H1 (cell line): ENCODE data around the gene UQCRQ. TPM values are rescaled to one million over a fixed set of nuclear protein-coding genes. Genes with fewer than 3 reads are reported as not detected.

ENCODE experiments used
- CTCF ChIA-PET: fragments of 300-600 bp; sonication (Branson Sonifier 250); formaldehyde crosslinking; loops from one replicate; lab custom pipeline; 2021; ENCODE audit not compliant: partially characterized antibody; lab: Charles Lee
- POLR2A ChIA-PET: fragments of 300-600 bp; sonication (Branson Sonifier 250); formaldehyde crosslinking; loops from one replicate; lab custom pipeline; 2021; ENCODE audit warnings: inconsistent platforms; ENCODE audit not compliant: partially characterized antibody; lab: Charles Lee
- DNase-seq, 2 experiments: peaks; one replicate each; pipeline versions ENCODE4 v3.0.0 to v3.0.0-alpha.2; 2010 to 2022; ENCODE audit warnings: low spot score in 2 of 2, low read depth in 1 of 2, mixed read lengths in 1 of 2
- FAIRE-seq: peaks from 2 replicates; lab custom pipeline; 2011; peaks lifted over from hg19 to GRCh38; lab: Jason Lieb, UNC
- H2AFZ ChIP-seq: 2 replicates; pipeline ENCODE4 v1.8.1; 2012; ENCODE audit warnings: low read length, inconsistent platforms
- H2AK5ac ChIP-seq: 2 replicates; pipeline ENCODE4 v1.6.1; 2013; ENCODE audit warnings: low read depth, low read length
- H2BK120ac ChIP-seq: replicated peaks from 2 replicates; pipeline ENCODE3; 2013; ENCODE audit warnings: low read depth, low read length, inconsistent platforms
- H2BK12ac ChIP-seq: 2 replicates; pipeline ENCODE4 v1.6.1; 2013; ENCODE audit warnings: low read depth, low read length
- H2BK15ac ChIP-seq: 2 replicates; pipeline ENCODE4 v1.6.1; 2013; ENCODE audit warnings: low read length
- H2BK20ac ChIP-seq: 2 replicates; pipeline ENCODE4 v1.6.1; 2013; ENCODE audit warnings: low read length
- H2BK5ac ChIP-seq: 2 replicates; pipeline ENCODE4 v1.6.1; 2013; ENCODE audit warnings: low read depth, low read length
- H3K14ac ChIP-seq: 2 replicates; pipeline ENCODE4 v1.6.1; 2013; ENCODE audit warnings: inconsistent platforms; ENCODE audit not compliant: insufficient read length
- H3K18ac ChIP-seq: 2 replicates; pipeline ENCODE4 v1.6.1; 2013; ENCODE audit warnings: low read length; ENCODE audit errors: extremely low read depth
- H3K23ac ChIP-seq: 2 replicates; pipeline ENCODE4 v1.6.1; 2013; ENCODE audit warnings: inconsistent platforms; ENCODE audit not compliant: insufficient read length
- H3K23me2 ChIP-seq: 2 replicates; pipeline ENCODE4 v1.6.1; 2013; ENCODE audit warnings: low read depth, low read length
- H3K27ac ChIP-seq: 2 replicates; pipeline ENCODE4 v1.6.1; 2011; ENCODE audit warnings: low read depth, low read length, inconsistent platforms
- H3K27me3 ChIP-seq, 4 experiments: replicated peaks in 1 of 4; 1 replicate in 1 of 4; 2 replicates in 3 of 4; pipeline versions ENCODE4 v1.6.1 to v1.8.1; 2011 to 2013; ENCODE audit warnings: low read length in 3 of 4, mild to moderate bottlenecking in 3 of 4, inconsistent platforms in 2 of 4, mixed read lengths in 2 of 4, moderate library complexity in 1 of 4; ENCODE audit not compliant: control insufficient read depth in 3 of 4, insufficient read depth in 3 of 4; ENCODE audit errors: extremely low read depth in 1 of 4
- H3K36me3 ChIP-seq, 4 experiments: 2 replicates each; pipeline versions ENCODE4 v1.6.1 to v1.8.1; 2011 to 2013; ENCODE audit warnings: mild to moderate bottlenecking in 4 of 4, low read length in 3 of 4, moderate library complexity in 2 of 4, control low read depth in 1 of 4, inconsistent platforms in 1 of 4; ENCODE audit not compliant: insufficient read depth in 4 of 4, control insufficient read depth in 2 of 4
- H3K4ac ChIP-seq: replicated peaks from 2 replicates; pipeline ENCODE3; 2013; ENCODE audit warnings: low read length, low read depth, mixed read lengths, inconsistent platforms; ENCODE audit not compliant: insufficient read length
- H3K4me1 ChIP-seq, 4 experiments: replicated peaks in 1 of 4; 1 replicate in 1 of 4; 2 replicates in 3 of 4; pipeline versions ENCODE4 v1.6.1 to v1.8.1; 2011 to 2013; ENCODE audit warnings: low read length in 3 of 4, inconsistent platforms in 2 of 4, mixed read lengths in 1 of 4; ENCODE audit not compliant: insufficient read depth in 4 of 4, control insufficient read depth in 3 of 4
- H3K4me2 ChIP-seq, 2 experiments: 2 replicates each; pipeline versions ENCODE4 v1.6.1 to v1.8.1; 2011 to 2013; ENCODE audit warnings: low read depth in 2 of 2, low read length in 2 of 2, control low read depth in 1 of 2, inconsistent platforms in 1 of 2, mild to moderate bottlenecking in 1 of 2; ENCODE audit not compliant: insufficient read depth in 1 of 2
- H3K4me3 ChIP-seq, 4 experiments: fragments of 200-600, 300-600 bp in 1 of 4; sonication (generic), shearing (Covaris generic), sonication (Bioruptor Twin) in 1 of 4; 2 replicates each; pipeline versions ENCODE4 v1.5.1 to v1.8.1; 2011 to 2016; ENCODE audit warnings: low read length in 4 of 4, low read depth in 3 of 4, control low read depth in 2 of 4, inconsistent platforms in 2 of 4, mild to moderate bottlenecking in 2 of 4, mixed read lengths in 1 of 4, moderate library complexity in 1 of 4; ENCODE audit not compliant: insufficient read depth in 2 of 4; ENCODE audit errors: extremely low read depth in 1 of 4
- H3K56ac ChIP-seq: replicated peaks from 2 replicates; pipeline ENCODE3; 2013; ENCODE audit warnings: low read depth, mild to moderate bottlenecking, mixed read lengths, low read length, inconsistent platforms; ENCODE audit not compliant: insufficient read length
- H3K79me1 ChIP-seq: 2 replicates; pipeline ENCODE4 v1.6.1; 2013; ENCODE audit warnings: low read depth, low read length, control low read depth
- H3K79me2 ChIP-seq, 2 experiments: 2 replicates each; pipeline versions ENCODE4 v1.6.1 to v1.8.1; 2012 to 2013; ENCODE audit warnings: low read length in 2 of 2, mild to moderate bottlenecking in 2 of 2, inconsistent platforms in 1 of 2; ENCODE audit not compliant: insufficient read depth in 2 of 2, control insufficient read depth in 1 of 2
- H3K9ac ChIP-seq, 4 experiments: replicated peaks in 1 of 4; 1 replicate in 1 of 4; 2 replicates in 3 of 4; pipeline versions ENCODE4 v1.6.1 to v1.8.1; 2011 to 2013; ENCODE audit warnings: low read depth in 3 of 4, low read length in 3 of 4, control low read depth in 2 of 4, mild to moderate bottlenecking in 2 of 4, moderate library complexity in 2 of 4, inconsistent platforms in 1 of 4; ENCODE audit errors: extremely low read depth in 1 of 4
- H3K9me3 ChIP-seq, 2 experiments: 2 replicates each; pipeline versions ENCODE4 v1.6.1 to v1.8.1; 2012 to 2013; ENCODE audit warnings: mild to moderate bottlenecking in 2 of 2, moderate library complexity in 2 of 2, control low read depth in 1 of 2, inconsistent platforms in 1 of 2, low read depth in 1 of 2, low read length in 1 of 2, mixed read lengths in 1 of 2; ENCODE audit not compliant: insufficient read depth in 2 of 2
- H4K20me1 ChIP-seq, 2 experiments: replicated peaks in 1 of 2; 2 replicates each; pipeline versions ENCODE3 to v1.8.1; 2011 to 2013; ENCODE audit warnings: inconsistent platforms in 2 of 2, low read length in 2 of 2, mild to moderate bottlenecking in 1 of 2; ENCODE audit not compliant: insufficient read depth in 2 of 2, control insufficient read depth in 1 of 2
- H4K5ac ChIP-seq: 2 replicates; pipeline ENCODE4 v1.6.1; 2013; ENCODE audit warnings: low read length, low read depth, mixed read lengths, inconsistent platforms; ENCODE audit not compliant: insufficient read length
- H4K8ac ChIP-seq: 2 replicates; pipeline ENCODE4 v1.8.0; 2013; ENCODE audit warnings: mild to moderate bottlenecking, moderate library complexity, low read length, inconsistent platforms; ENCODE audit not compliant: insufficient read depth; ENCODE audit errors: extremely low read depth
- H4K91ac ChIP-seq: replicated peaks from 2 replicates; pipeline ENCODE3; 2013; ENCODE audit warnings: low read length, mixed read lengths, inconsistent platforms; ENCODE audit not compliant: insufficient read length
- ASH2L ChIP-seq: fragments of 200-600, 300-600 bp; sonication (generic); IDR thresholded peaks from one replicate; pipeline ENCODE4 v1.7.1; 2017; ENCODE audit warnings: low read length
- BACH1 ChIP-seq: IDR thresholded peaks from 2 replicates; pipeline ENCODE4 v1.6.1; 2012; ENCODE audit warnings: low read length, improper control_type of control experiment
- CBX5 ChIP-seq: fragments of 300-800, 300-1000 bp; sonication (generic); IDR thresholded peaks from 2 replicates; pipeline ENCODE4 v1.7.1; 2016; ENCODE audit warnings: antibody characterized with exemption, low read length, low read depth
- CTBP2 ChIP-seq: IDR thresholded peaks from 2 replicates; pipeline ENCODE4 v1.7.0; 2011; ENCODE audit warnings: borderline replicate concordance, mild to moderate bottlenecking, moderate library complexity, mixed read lengths, low read length; ENCODE audit not compliant: insufficient read depth, insufficient read length
- EGR1 ChIP-seq: IDR thresholded peaks from 2 replicates; pipeline ENCODE4 v1.6.1; 2011; ENCODE audit warnings: low read depth, low read length, borderline replicate concordance
- GTF2F1 ChIP-seq: IDR thresholded peaks from 2 replicates; pipeline ENCODE4 v1.6.1; 2012; ENCODE audit warnings: low read depth, low read length, improper control_type of control experiment, borderline replicate concordance
- HDAC2 ChIP-seq, 2 experiments: fragments of 300-600 bp in 1 of 2; sonication (generic) in 1 of 2; IDR thresholded peaks; 2 replicates each; pipeline ENCODE4 v1.6.1; 2011 to 2012; ENCODE audit warnings: low read depth in 2 of 2, low read length in 2 of 2, mild to moderate bottlenecking in 2 of 2, moderate library complexity in 2 of 2, borderline replicate concordance in 1 of 2, inconsistent platforms in 1 of 2
- HDAC6 ChIP-seq: IDR thresholded peaks from one replicate; pipeline ENCODE4 v1.7.1; 2012; ENCODE audit warnings: low read depth, mild to moderate bottlenecking, inconsistent platforms, low read length, moderate library complexity
- KDM4A ChIP-seq: IDR thresholded peaks from one replicate; pipeline ENCODE4 v1.7.1; 2012; ENCODE audit warnings: low read depth, mild to moderate bottlenecking, moderate library complexity, low read length, inconsistent platforms; ENCODE audit not compliant: severe bottlenecking
- NANOG ChIP-seq: IDR thresholded peaks from 2 replicates; pipeline ENCODE4 v1.6.1; 2011; ENCODE audit warnings: low read length, low read depth, mild to moderate bottlenecking, inconsistent platforms; ENCODE audit not compliant: insufficient read depth, poor library complexity, severe bottlenecking
- RFX5 ChIP-seq: IDR thresholded peaks from 2 replicates; pipeline ENCODE4 v1.6.1; 2011; ENCODE audit warnings: low read depth, low read length, improper control_type of control experiment, borderline replicate concordance
- SIRT6 ChIP-seq: IDR thresholded peaks from one replicate; pipeline ENCODE4 v1.7.1; 2012; ENCODE audit warnings: low read length, inconsistent platforms
- SRF ChIP-seq: IDR thresholded peaks from 2 replicates; pipeline ENCODE4 v1.6.1; 2011; ENCODE audit warnings: mild to moderate bottlenecking, low read depth, low read length, moderate library complexity
- WGBS, 2 experiments: shearing (Covaris generic) in 1 of 2; methylation state at CpG; one replicate each; pipeline versions ENCODE4 v1.1.6 to v1.1.7; 2013 to 2015; ENCODE audit warnings: low lambda C conversion rate in 2 of 2, mixed read lengths in 2 of 2, inconsistent platforms in 1 of 2, low coverage in 1 of 2, missing lambda C conversion rate in 1 of 2; ENCODE audit not compliant: insufficient replicate concordance in 2 of 2, insufficient coverage in 1 of 2, insufficient read length in 1 of 2; ENCODE audit errors: extremely low coverage in 1 of 2, missing lambda C conversion rate in 1 of 2; 5-methylcytosine and 5-hydroxymethylcytosine counted together
- polyA plus RNA-seq, 7 experiments: library from polyadenylated mRNA; depleted of rRNA in 3 of 7; stranded (reverse) in 5 of 7; unstranded in 2 of 7; fragments of >200 nt in 5 of 7; fragments of 200-250 nt in 2 of 7; gene quantifications; 1 replicate in 5 of 7; 2 replicates in 1 of 7; 4 replicates in 1 of 7; pipeline versions ENCODE4 v1.2.1 to v1.2.3, GENCODE V29; 2011 to 2013; ENCODE audit warnings: missing spikeins in 2 of 7, mixed read lengths in 2 of 7
- total RNA-seq: library from RNA; stranded (reverse); fragmentation: NEBNext Ultra II Directional; extraction: Animal tissue kit (Norgen Biotek cat#: 25700); gene quantifications from 2 replicates; pipeline ENCODE4 v1.2.1, GENCODE V29; 2021

Gene UQCRQ
- total and polyA plus RNA-seq, 2 of the 8 experiments (the other 6 are each of a cell fraction or from before 2014, with no cell fraction given): 177 to 293 TPM

DNA sequence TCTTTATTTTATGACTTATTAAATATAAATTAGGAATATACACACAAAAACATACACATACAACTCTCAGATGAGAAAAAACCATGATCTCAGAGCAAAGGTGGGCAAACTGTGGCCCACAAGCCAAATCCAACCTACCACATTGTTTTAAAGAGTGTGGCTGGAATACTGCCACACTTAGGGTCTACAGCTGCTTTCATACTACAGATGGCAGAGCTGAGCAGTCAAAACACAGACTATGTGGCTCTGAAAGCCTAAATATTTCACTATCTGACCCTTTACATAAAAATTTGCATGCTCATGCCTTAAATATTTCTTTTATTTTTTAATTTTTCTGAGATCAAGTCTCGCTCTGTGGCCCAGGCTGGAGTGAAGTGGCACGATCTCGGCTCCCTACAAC is 35.3 kb downstream of the UQCRQ start:
- ChIA-PET POLR2A (no interaction called here), CTCF (interaction anchor here (0.6 to 1.3 kb wide), 3 partner anchors 24 to 458 kb away, joined by 3 to 4 read pairs (median 3); no protein-coding TSS in a partner anchor)
- Histone ChIP-seq H3K23ac (no peak overlapping the region), H3K9ac (no peak overlapping the region), H3K14ac (no peak overlapping the region), H2AK5ac (no peak overlapping the region), H4K20me1 (peaks cover 0 to 3% of the 10 kb centered on the region in 2 experiments), H3K36me3 (peaks cover 10 to 28% (median 20%) of the 10 kb centered on the region in 4 experiments; a peak in 7 of 8 replicates), H4K8ac (no peak overlapping the region), H3K27me3 (no peaks in the 10 kb centered on the region), H3K23me2 (no peaks in the 10 kb centered on the region), H2BK120ac (no peak overlapping the region), H4K5ac (no peak overlapping the region), H2BK15ac (no peak overlapping the region), H2AFZ (no peak overlapping the region), H3K27ac (no peak overlapping the region), H3K4me3 (no peak overlapping the region), H3K9me3 (no peaks in the 10 kb centered on the region), H3K4me1 (no peaks in the 10 kb centered on the region), H3K79me1 (no peaks in the 10 kb centered on the region; the same call in 1 of the 2 replicates), H2BK20ac (no peak overlapping the region), H3K79me2 (no peaks in the 10 kb centered on the region), H3K18ac (no peak overlapping the region), H3K4me2 (no peak overlapping the region), H4K91ac (no peak overlapping the region), H3K4ac (no peak overlapping the region), H3K56ac (no peak overlapping the region), H2BK5ac (no peak overlapping the region), H2BK12ac (no peak overlapping the region)
- TF ChIP-seq NANOG (no peak), SRF (no peak), RFX5 (no peak), SIRT6 (no peak), HDAC2 (IDR thresholded peaks at IDR 0.05; ENCODE audit: borderline replicate concordance in 1 of 2, low read depth in 2 of 2, low read length in 2 of 2) (no peak), ASH2L (no peak), KDM4A (no peak), HDAC6 (no peak), CBX5 (no peak), EGR1 (no peak), CTBP2 (no peak), BACH1 (no peak), GTF2F1 (no peak)
- WGBS, 2 experiments: 88% methylated on average over 3 of the region's 3 CpGs; no CpG with 5 or more reads in 1 of the 2 experiments
- DNase-seq: no peak
- no peak for FAIRE-seq
